HCT116 (cell line): ENCODE results near the gene SLC7A10. TPM values are rescaled to one million over a fixed set of nuclear protein-coding genes. Genes with fewer than 3 reads are reported as not detected.

Experiments
- ATAC-seq: fragments of 200-7000 bp; cut with Tn5 transposase; 2 replicates; pipeline ENCODE4 v1.9.1; 2020; ENCODE audit warnings: mild to moderate bottlenecking, moderate library complexity
- BruUV-seq: library from RNA; stranded (reverse); fragments of 400-500 nt; replicated peaks from 2 replicates; lab custom pipeline; 2021; lab: Mats Ljungman, UMichigan
- CTCF ChIA-PET: fragments of 300-600 bp; sonication (Branson Sonifier 250); formaldehyde crosslinking; loops from one replicate; lab custom pipeline; 2021; ENCODE audit warnings: antibody characterized with exemption; lab: Charles Lee
- POLR2A ChIA-PET: fragments of 300-600, 350-600 bp; sonication (Branson Sonifier 250); formaldehyde crosslinking; loops from one replicate; lab custom pipeline; 2021; ENCODE audit warnings: antibody characterized with exemption; lab: Charles Lee
- RAD21 ChIA-PET, 2 experiments: fragments of 300-600 bp; sonication (Branson Sonifier 250); formaldehyde crosslinking; loops; one replicate each; lab custom pipeline; 2023; ENCODE audit warnings: low total read pairs in 2 of 2; ENCODE audit not compliant: uncharacterized antibody in 2 of 2, unreplicated experiment in 2 of 2, low non-redundant PET in 1 of 2; lab: Charles Lee
- DNase-seq: peaks from one replicate; pipeline ENCODE4 v3.0.0-alpha.2; 2010; ENCODE audit warnings: low read depth, low spot score
- H2AFZ ChIP-seq: fragments of 200-600 bp; shearing (Covaris generic), sonication (generic); 2 replicates; pipeline ENCODE4 v1.6.1; 2017; ENCODE audit warnings: low read depth, mixed run types, mixed read lengths, antibody characterized with exemption, low read length; ENCODE audit not compliant: poor library complexity, severe bottlenecking
- H3K27ac ChIP-seq: 2 replicates; pipeline ENCODE4 v1.5.1; 2012; ENCODE audit warnings: low read depth, low read length
- H3K27me3 ChIP-seq: fragments of 200-600 bp; sonication (generic); 2 replicates; pipeline ENCODE4 v1.6.1; 2016; ENCODE audit warnings: mixed run types, low read length, mixed read lengths; ENCODE audit not compliant: insufficient read depth
- H3K36me3 ChIP-seq, 2 experiments: fragments of 200-500 bp in 1 of 2; fragments of 200-600 bp in 1 of 2; sonication (Bioruptor generic) in 1 of 2; sonication (generic) in 1 of 2; 2 replicates each; pipeline versions ENCODE4 v1.5.1 to v1.6.1; 2014 to 2016; ENCODE audit warnings: low read length in 2 of 2, inconsistent platforms in 1 of 2, mixed read lengths in 1 of 2, mixed run types in 1 of 2; ENCODE audit not compliant: insufficient read depth in 2 of 2, control insufficient read depth in 1 of 2
- H3K4me1 ChIP-seq, 2 experiments: fragments of 200-600 bp in 1 of 2; sonication (generic) in 1 of 2; 2 replicates each; pipeline versions ENCODE4 v1.5.1 to v1.6.1; 2012 to 2017; ENCODE audit warnings: low read length in 2 of 2, inconsistent platforms in 1 of 2, mild to moderate bottlenecking in 1 of 2, mixed read lengths in 1 of 2, mixed run types in 1 of 2, moderate library complexity in 1 of 2; ENCODE audit not compliant: insufficient read depth in 2 of 2, control insufficient read depth in 1 of 2
- H3K4me2 ChIP-seq: fragments of 200-600 bp; sonication (generic); 2 replicates; pipeline ENCODE4 v1.6.1; 2017; ENCODE audit warnings: mixed run types, low read length, mixed read lengths
- H3K4me3 ChIP-seq, 2 experiments: fragments of 200-600 bp in 1 of 2; sonication (generic) in 1 of 2; replicated peaks in 1 of 2; 2 replicates each; pipeline ENCODE4 v1.5.1; 2011 to 2016; ENCODE audit warnings: low read length in 2 of 2, control low read depth in 1 of 2, low read depth in 1 of 2, mild to moderate bottlenecking in 1 of 2, mixed read lengths in 1 of 2, mixed run types in 1 of 2
- H3K79me2 ChIP-seq: fragments of 200-600 bp; sonication (generic); 2 replicates; pipeline ENCODE4 v1.6.1; 2017; ENCODE audit warnings: mild to moderate bottlenecking, mixed run types, low read length, moderate library complexity, mixed read lengths; ENCODE audit not compliant: insufficient read depth
- H3K9ac ChIP-seq: fragments of 200-600 bp; sonication (generic); 2 replicates; pipeline ENCODE4 v1.6.1; 2016; ENCODE audit warnings: low read length, mixed read lengths
- H3K9me2 ChIP-seq: fragments of 200-600 bp; sonication (generic), shearing (Covaris generic); 2 replicates; pipeline ENCODE4 v1.6.1; 2017; ENCODE audit warnings: mixed run types, mild to moderate bottlenecking, moderate library complexity; ENCODE audit not compliant: insufficient read depth
- H3K9me3 ChIP-seq, 2 experiments: fragments of 200-500 bp in 1 of 2; fragments of 200-600 bp in 1 of 2; sonication (Bioruptor generic) in 1 of 2; sonication (generic) in 1 of 2; 2 replicates each; pipeline ENCODE4 v1.6.1; 2014 to 2017; ENCODE audit warnings: low read length in 2 of 2, mixed read lengths in 2 of 2, inconsistent platforms in 1 of 2, low read depth in 1 of 2, mild to moderate bottlenecking in 1 of 2, mixed run types in 1 of 2, moderate library complexity in 1 of 2; ENCODE audit not compliant: control insufficient read depth in 1 of 2, insufficient read depth in 1 of 2
- H4K20me1 ChIP-seq: fragments of 200-600 bp; sonication (generic), shearing (Covaris generic); 2 replicates; pipeline ENCODE4 v1.6.1; 2017; ENCODE audit warnings: mixed run types, mild to moderate bottlenecking, moderate library complexity; ENCODE audit not compliant: insufficient read depth
- CBX3 ChIP-seq: IDR thresholded peaks from 2 replicates; pipeline ENCODE4 v1.6.1; 2012; ENCODE audit warnings: low read depth
- CTCF ChIP-seq, 3 experiments: fragments of 200-600 bp in 1 of 3; sonication (generic) in 1 of 3; IDR thresholded peaks in 2 of 3; conservative IDR thresholded peaks in 1 of 3; 2 replicates each; pipeline ENCODE4 v1.5.1; 2012 to 2017; ENCODE audit warnings: low read depth in 2 of 3, low read length in 2 of 3, antibody characterized with exemption in 1 of 3, borderline replicate concordance in 1 of 3, control low read depth in 1 of 3, mild to moderate bottlenecking in 1 of 3, mixed read lengths in 1 of 3, mixed run types in 1 of 3, moderate library complexity in 1 of 3; ENCODE audit not compliant: insufficient read depth in 1 of 3
- EGR1 ChIP-seq: IDR thresholded peaks from 2 replicates; pipeline ENCODE4 v1.6.1; 2012; ENCODE audit warnings: low read depth
- ELF1 ChIP-seq: IDR thresholded peaks from 2 replicates; pipeline ENCODE4 v1.6.1; 2012; ENCODE audit warnings: low read depth, borderline replicate concordance
- EZH2 ChIP-seq: fragments of 200-600 bp; sonication (generic); IDR thresholded peaks from 2 replicates; pipeline ENCODE4 v1.6.1; 2017; ENCODE audit warnings: antibody characterized with exemption, mixed run types
- FOSL1 ChIP-seq: IDR thresholded peaks from 2 replicates; pipeline ENCODE4 v1.6.1; 2012; ENCODE audit warnings: low read depth
- JUND ChIP-seq: IDR thresholded peaks from 2 replicates; pipeline ENCODE4 v1.6.1; 2012
- MAX ChIP-seq: IDR thresholded peaks from 2 replicates; pipeline ENCODE4 v1.6.1; 2012
- POLR2A ChIP-seq: IDR thresholded peaks from 2 replicates; pipeline ENCODE4 v1.7.0; 2011; ENCODE audit warnings: borderline replicate concordance; ENCODE audit not compliant: insufficient read depth, insufficient read length; ENCODE audit errors: extremely low read depth
- POLR2AphosphoS5 ChIP-seq: IDR thresholded peaks from 2 replicates; pipeline ENCODE4 v1.6.1; 2011; ENCODE audit warnings: mild to moderate bottlenecking, low read depth, low read length, moderate library complexity
- REST ChIP-seq: IDR thresholded peaks from 2 replicates; pipeline ENCODE4 v1.6.1; 2012; ENCODE audit warnings: low read depth
- SIN3A ChIP-seq: IDR thresholded peaks from 2 replicates; pipeline ENCODE4 v1.6.1; 2012; ENCODE audit warnings: low read depth
- SRF ChIP-seq: IDR thresholded peaks from 2 replicates; pipeline ENCODE4 v1.6.1; 2012; ENCODE audit warnings: low read depth
- TCF7L2 ChIP-seq: IDR thresholded peaks from 2 replicates; pipeline ENCODE4 v1.7.0; 2011; ENCODE audit warnings: borderline replicate concordance, inconsistent platforms; ENCODE audit not compliant: insufficient read depth, insufficient read length; ENCODE audit errors: extremely low read depth
- YY1 ChIP-seq: IDR thresholded peaks from 2 replicates; pipeline ENCODE4 v1.6.1; 2011; ENCODE audit warnings: low read length, low read depth, moderate library complexity, mild to moderate bottlenecking; ENCODE audit not compliant: insufficient replicate concordance; ENCODE audit errors: extremely low read depth
- ZBTB33 ChIP-seq: IDR thresholded peaks from 2 replicates; pipeline ENCODE4 v1.6.1; 2011; ENCODE audit warnings: mild to moderate bottlenecking, low read length, moderate library complexity; ENCODE audit not compliant: insufficient replicate concordance; ENCODE audit errors: extremely low read depth
- ZFX ChIP-seq: fragments of 450-650 bp; IDR thresholded peaks from 2 replicates; pipeline ENCODE4 v1.6.1; 2017
- intact Hi-C: fragments of 100-400 bp; cut with micrococcal nuclease; formaldehyde crosslinking; loops from 2 replicates; pipeline ENCODE4 v1.10.0; 2022
- total RNA-seq: library from RNA; stranded (reverse); gene quantifications from one replicate; pipeline ENCODE4 v1.2.1, GENCODE V29; 2021; ENCODE audit not compliant: unreplicated experiment

SLC7A10 gene
- total RNA-seq, 1 experiment from 2014 or later: 0.25 TPM

GRCh38 chr19:33221638-33222037 lies 4.0 kb downstream of the SLC7A10 start:
- BruUV-seq: no TSS peak
- ChIA-PET RAD21 (no interaction called here), CTCF (interaction anchor here (1.3 kb wide), 1 partner anchor 14 kb away, joined by 3 read pairs; no protein-coding TSS in a partner anchor), POLR2A (no interaction called here)
- Histone ChIP-seq H3K27ac (no peak overlapping the region), H3K4me2 (no peak overlapping the region), H3K27me3 (no peaks in the 10 kb centered on the region), H3K4me3 (no peak overlapping the region), H2AFZ (no peak overlapping the region), H4K20me1 (no peaks in the 10 kb centered on the region), H3K9me2 (no peaks in the 10 kb centered on the region), H3K79me2 (no peaks in the 10 kb centered on the region), H3K9me3 (no peaks in the 10 kb centered on the region), H3K9ac (no peak overlapping the region), H3K36me3 (no peaks in the 10 kb centered on the region), H3K4me1 (peaks cover 0 to 4% of the 10 kb centered on the region in 2 experiments; a peak in 1 of 4 replicates)
- DNase-seq: no peak
- no peak for ATAC-seq
- intact Hi-C loops: no loop called here
- no peak for TF ChIP-seq CTCF (IDR thresholded peaks at IDR 0.05 in 2 of 3, conservative IDR thresholded peaks at IDR 0.05 in 1 of 3; ENCODE audit: borderline replicate concordance in 1 of 3, insufficient read depth in 1 of 3, low read depth in 2 of 3, low read length in 2 of 3)
- TF ChIP-seq SIN3A: no peak
- no peak for TF ChIP-seq FOSL1
- TF ChIP-seq POLR2AphosphoS5: no peak
- no peak for TF ChIP-seq REST
- no peak for TF ChIP-seq MAX
- TF ChIP-seq JUND: no peak
- TF ChIP-seq ELF1: no peak
- TF ChIP-seq EZH2: no peak
- TF ChIP-seq POLR2A: no peak
- no peak for TF ChIP-seq CBX3
- no peak for TF ChIP-seq TCF7L2
- no peak for TF ChIP-seq EGR1
- no peak for TF ChIP-seq YY1
- no peak for TF ChIP-seq ZBTB33
- TF ChIP-seq SRF: no peak
- no peak for TF ChIP-seq ZFX
